ENCODE data around the gene GRIK2.

GRIK2 gene

GRCh38 chr6:101531538-101531937 lies 138.0 kb downstream of the GRIK2 start:
- FAIRE-seq: no peak
- DNase-seq (ENCODE audit: insufficient read length, low spot score): no peak

- DNase-seq (ENCODE audit: insufficient read length, low spot score): no peak
- no peak for FAIRE-seq
Observed at GRCh38 chr6:101534386-101534785, 140.9 kb downstream of the GRIK2 start.

GRCh38 chr6:101534821-101535220 lies 141.3 kb downstream of the GRIK2 start:
- FAIRE-seq (no peak), DNase-seq (ENCODE audit: insufficient read length, low spot score) (no peak)

- FAIRE-seq (no peak), DNase-seq (ENCODE audit: insufficient read length, low spot score) (no peak)
Observed at GRCh38 chr6:101537753-101538316, 144.3 kb downstream of the GRIK2 start.

- DNase-seq (ENCODE audit: insufficient read length, low spot score): no peak
- no peak for FAIRE-seq
Observed at GRCh38 chr6:101539510-101540245, 146.2 kb downstream of the GRIK2 start.

GRCh38 chr6:101541894-101542293 lies 148.4 kb downstream of the GRIK2 start:
- FAIRE-seq (no peak), DNase-seq (ENCODE audit: insufficient read length, low spot score) (no peak)

- DNase-seq (ENCODE audit: insufficient read length, low spot score) (no peak), FAIRE-seq (no peak)
Observed at GRCh38 chr6:101543796-101544195, 150.3 kb downstream of the GRIK2 start.

- DNase-seq (ENCODE audit: insufficient read length, low spot score): no peak
Observed at GRCh38 chr6:101544286-101544685, 150.8 kb downstream of the GRIK2 start.

GRCh38 chr6:101545191-101545590 lies 151.7 kb downstream of the GRIK2 start:
- DNase-seq (ENCODE audit: insufficient read length, low spot score) (no peak), FAIRE-seq (no peak)

More at GRCh38 chr6:101544286-101544685, 150.8 kb downstream of the GRIK2 start:
- FAIRE-seq: no peak

- DNase-seq (ENCODE audit: insufficient read length, low spot score) (no peak), FAIRE-seq (no peak)
Observed at GRCh38 chr6:101550451-101550850, 156.9 kb downstream of the GRIK2 start.

GRCh38 chr6:101554231-101554630 lies 160.7 kb downstream of the GRIK2 start:
- DNase-seq (ENCODE audit: insufficient read length, low spot score) (no peak), FAIRE-seq (no peak)

GRCh38 chr6:101558712-101559111 lies 165.2 kb downstream of the GRIK2 start:
- no peak for FAIRE-seq

GRCh38 chr6:101572627-101573026 lies 179.1 kb downstream of the GRIK2 start:
- FAIRE-seq: no peak
- no peak for DNase-seq (ENCODE audit: insufficient read length, low spot score)

More at GRCh38 chr6:101558712-101559111, 165.2 kb downstream of the GRIK2 start:
- DNase-seq (ENCODE audit: insufficient read length, low spot score): no peak

GRCh38 chr6:101577091-101577490 lies 183.6 kb downstream of the GRIK2 start:
- no peak for FAIRE-seq
- no peak for DNase-seq (ENCODE audit: insufficient read length, low spot score)

GRCh38 chr6:101578306-101578705 lies 184.8 kb downstream of the GRIK2 start:
- no peak for DNase-seq (ENCODE audit: insufficient read length, low spot score)
- FAIRE-seq: no peak

GRCh38 chr6:101582792-101583191 lies 189.3 kb downstream of the GRIK2 start:
- FAIRE-seq: no peak
- no peak for DNase-seq (ENCODE audit: insufficient read length, low spot score)

GRCh38 chr6:101585501-101585900 lies 192.0 kb downstream of the GRIK2 start:
- FAIRE-seq: no peak

GRCh38 chr6:101588343-101588742 lies 194.8 kb downstream of the GRIK2 start:
- DNase-seq (ENCODE audit: insufficient read length, low spot score) (no peak), FAIRE-seq (no peak)

More at GRCh38 chr6:101585501-101585900, 192.0 kb downstream of the GRIK2 start:
- DNase-seq (ENCODE audit: insufficient read length, low spot score): no peak

GRCh38 chr6:101595276-101595675 lies 201.8 kb downstream of the GRIK2 start:
- no peak for DNase-seq (ENCODE audit: insufficient read length, low spot score)
- FAIRE-seq: no peak

GRCh38 chr6:101597693-101598092 lies 204.2 kb downstream of the GRIK2 start:
- no peak for DNase-seq (ENCODE audit: insufficient read length, low spot score)
- no peak for FAIRE-seq

GRCh38 chr6:101605426-101605825 lies 211.9 kb downstream of the GRIK2 start:
- FAIRE-seq (no peak), DNase-seq (ENCODE audit: insufficient read length, low spot score) (no peak)

GRCh38 chr6:101605874-101606273 lies 212.4 kb downstream of the GRIK2 start:
- DNase-seq (ENCODE audit: insufficient read length, low spot score): no peak
- FAIRE-seq: no peak
